CD4-positive, alpha-beta T cell treated with Interleukin-10 for 1 hour (primary cell): ENCODE data around the gene TTYH3.
A peak's percentile ranks its signal among the peaks of the same experiment; 100 is the strongest.

Experiments used
- DNase-seq: peaks from one replicate; pipeline ENCODE4 v3.0.0-alpha.2; 2020

TTYH3 gene

DNA sequence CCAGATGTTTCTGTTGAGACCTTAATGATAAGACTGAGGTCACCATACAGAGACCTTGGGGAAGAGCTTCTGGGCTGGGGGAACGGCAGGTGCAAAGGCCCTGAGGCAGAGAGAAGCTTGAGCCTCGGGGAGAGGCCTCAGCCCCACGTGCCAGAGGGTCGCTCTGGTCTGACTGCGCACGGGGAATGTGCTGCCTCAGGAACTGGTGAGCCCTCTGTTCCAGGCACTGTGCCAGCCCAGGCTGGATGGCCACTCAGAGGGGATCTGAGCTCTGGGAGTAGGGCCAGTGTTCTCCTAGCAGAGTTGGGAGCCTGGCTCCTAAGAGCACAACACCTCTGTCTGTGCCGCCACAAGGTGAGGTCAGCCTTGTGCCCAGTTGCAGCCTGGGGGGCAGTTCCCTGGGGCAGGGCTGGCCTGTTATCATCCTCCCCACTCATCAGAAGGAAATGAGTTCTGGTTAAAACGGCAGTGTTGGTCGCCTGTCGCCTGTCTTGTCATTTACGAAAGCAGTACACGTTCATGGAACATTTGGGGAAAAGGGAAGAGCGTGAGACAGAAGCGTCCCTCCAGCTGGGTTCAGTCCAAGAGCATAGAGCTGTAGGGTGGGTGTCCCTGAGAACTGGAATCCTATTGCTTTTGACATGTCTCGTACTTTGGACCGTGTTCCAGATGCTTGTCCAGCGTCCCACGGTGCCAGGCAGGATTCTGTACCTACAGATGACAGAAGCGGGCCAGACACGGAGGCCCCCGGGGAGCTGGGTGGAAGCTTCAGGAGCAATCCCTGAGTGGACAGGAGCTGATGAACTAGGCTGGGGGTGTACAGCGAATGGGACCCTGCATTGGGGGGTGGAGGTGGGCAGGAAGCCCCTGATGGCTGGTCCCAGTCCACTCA lies 4.3 kb downstream of the TTYH3 start:
- no peak for DNase-seq

GRCh38 chr7:2637066-2637471 lies 5.3 kb downstream of the TTYH3 start:
- DNase-seq, result no peak

- no peak for DNase-seq
These were observed 5.9 kb downstream of the TTYH3 start for GRCh38 chr7:2637505-2638223.

DNA sequence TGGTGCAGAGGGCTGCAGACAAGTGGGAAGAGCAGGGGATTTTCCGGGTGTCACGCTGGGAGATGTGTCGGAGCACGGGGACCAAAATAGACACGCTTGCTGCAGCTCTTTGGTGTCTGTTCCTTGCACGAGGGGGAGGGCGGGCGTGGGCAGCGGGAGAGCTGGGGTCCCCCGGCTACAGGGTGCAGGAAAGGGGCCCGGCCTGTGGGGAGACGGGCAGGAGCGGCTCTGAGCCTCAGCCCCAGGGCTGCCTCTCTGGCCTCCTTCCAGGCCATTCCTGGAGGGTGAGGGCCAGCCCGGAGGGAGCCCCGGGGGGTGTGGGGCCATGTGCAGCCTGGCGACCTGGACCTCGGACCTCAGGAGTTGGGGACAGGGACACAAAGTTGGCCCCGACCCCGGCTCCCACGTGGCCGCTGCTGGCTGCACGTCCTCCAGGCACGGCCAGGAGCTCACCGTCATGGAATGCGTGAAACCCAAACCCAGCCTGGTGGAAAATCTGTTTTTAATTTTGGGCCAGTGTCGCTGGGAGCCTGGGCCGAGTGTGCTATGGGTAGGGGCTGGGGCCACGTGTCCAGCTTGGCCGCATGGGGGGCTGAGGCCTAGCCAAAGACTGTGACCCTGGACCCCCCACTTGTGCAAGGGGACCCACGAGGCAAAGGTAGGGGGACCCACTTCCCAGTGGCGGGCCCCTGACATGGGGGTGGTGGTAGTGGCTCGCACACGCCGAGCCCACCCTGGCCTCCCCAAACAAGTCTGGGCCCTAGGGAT lies 6.6 kb downstream of the TTYH3 start:
- DNase-seq, result no peak

DNA sequence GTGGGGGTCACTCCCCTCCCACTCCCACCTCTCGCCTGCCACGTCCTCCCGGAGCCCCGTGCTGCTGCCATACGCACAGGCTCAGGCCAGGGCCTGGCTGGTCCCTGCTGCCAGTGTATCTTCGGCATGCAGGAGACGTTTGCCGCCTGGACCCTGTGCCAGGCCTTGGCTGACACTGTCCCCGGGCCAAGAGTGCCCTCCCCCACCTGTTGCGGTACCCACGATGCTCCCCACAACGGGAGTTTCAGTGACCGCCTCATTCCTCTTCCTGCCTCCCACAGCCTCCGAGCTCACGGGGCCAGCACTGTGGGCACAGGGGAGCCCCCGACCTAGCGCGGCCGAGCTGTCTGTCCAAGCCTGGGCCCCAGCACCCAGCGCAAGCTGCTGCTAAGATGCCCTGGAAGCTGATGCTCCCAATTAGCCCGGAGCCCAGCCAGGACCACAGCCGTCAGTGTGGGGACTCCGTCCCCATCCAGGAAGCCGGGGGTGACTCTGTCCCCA lies 7.4 kb downstream of the TTYH3 start:
- no peak for DNase-seq

DNA sequence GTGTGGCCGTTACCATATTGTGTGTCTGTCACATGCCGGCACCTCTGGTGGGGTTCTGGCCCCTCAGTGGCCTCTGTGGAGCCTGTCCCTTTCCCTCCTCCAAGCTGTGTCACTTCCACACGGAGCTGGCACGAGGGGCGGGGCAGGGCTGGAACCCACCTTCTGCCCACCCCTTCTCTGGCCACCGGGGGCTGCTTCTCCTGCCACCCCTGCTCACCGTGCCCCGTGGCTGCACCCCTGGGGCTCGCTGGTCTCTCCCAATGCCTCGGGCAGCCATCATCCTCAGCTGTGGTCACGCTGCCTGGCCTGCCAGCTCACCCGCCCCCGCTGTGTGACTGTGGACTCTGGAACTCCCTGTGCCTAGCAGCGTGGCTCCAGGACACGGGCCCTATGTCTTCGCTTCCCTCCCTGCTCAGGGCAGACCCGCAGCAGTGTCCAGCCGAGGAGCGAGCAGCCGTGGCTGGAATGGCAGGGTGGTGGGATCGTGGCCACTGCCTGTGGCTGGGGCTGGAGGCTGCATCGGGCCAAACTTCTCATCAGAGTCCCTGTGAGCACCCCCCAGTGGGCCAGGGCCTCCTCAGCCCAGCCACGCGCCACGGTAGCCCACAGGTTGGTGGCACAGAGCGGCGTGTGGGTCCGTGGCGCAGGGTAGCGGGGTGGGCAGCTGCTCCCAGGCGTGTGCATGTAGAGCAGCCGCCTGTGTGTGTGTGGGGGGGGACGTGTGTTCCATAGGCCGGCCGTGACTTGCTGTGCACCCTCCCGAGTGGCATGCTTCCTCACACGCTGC lies 8.1 kb downstream of the TTYH3 start:
- DNase-seq, result no peak

DNA sequence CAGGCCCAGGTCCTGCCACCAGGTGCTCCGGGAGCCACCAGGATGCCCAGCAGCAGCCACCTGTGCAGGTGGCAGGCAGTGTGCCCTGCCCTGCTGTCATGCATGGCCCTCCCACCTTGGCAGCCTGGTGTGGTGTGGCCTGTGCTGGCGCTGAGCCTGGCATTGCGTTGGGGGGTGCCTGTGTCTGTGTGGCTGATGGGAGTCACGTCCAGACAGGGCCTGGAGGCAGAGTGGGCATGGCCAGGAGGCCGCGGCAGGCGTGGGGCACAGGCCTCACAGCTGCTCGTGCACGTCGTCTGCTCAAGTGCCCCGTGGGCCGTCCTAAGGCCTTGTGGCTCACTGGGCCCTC lies 8.7 kb downstream of the TTYH3 start:
- no peak for DNase-seq

- no peak for DNase-seq
These were observed 9.1 kb downstream of the TTYH3 start for GRCh38 chr7:2640846-2641316.

DNA sequence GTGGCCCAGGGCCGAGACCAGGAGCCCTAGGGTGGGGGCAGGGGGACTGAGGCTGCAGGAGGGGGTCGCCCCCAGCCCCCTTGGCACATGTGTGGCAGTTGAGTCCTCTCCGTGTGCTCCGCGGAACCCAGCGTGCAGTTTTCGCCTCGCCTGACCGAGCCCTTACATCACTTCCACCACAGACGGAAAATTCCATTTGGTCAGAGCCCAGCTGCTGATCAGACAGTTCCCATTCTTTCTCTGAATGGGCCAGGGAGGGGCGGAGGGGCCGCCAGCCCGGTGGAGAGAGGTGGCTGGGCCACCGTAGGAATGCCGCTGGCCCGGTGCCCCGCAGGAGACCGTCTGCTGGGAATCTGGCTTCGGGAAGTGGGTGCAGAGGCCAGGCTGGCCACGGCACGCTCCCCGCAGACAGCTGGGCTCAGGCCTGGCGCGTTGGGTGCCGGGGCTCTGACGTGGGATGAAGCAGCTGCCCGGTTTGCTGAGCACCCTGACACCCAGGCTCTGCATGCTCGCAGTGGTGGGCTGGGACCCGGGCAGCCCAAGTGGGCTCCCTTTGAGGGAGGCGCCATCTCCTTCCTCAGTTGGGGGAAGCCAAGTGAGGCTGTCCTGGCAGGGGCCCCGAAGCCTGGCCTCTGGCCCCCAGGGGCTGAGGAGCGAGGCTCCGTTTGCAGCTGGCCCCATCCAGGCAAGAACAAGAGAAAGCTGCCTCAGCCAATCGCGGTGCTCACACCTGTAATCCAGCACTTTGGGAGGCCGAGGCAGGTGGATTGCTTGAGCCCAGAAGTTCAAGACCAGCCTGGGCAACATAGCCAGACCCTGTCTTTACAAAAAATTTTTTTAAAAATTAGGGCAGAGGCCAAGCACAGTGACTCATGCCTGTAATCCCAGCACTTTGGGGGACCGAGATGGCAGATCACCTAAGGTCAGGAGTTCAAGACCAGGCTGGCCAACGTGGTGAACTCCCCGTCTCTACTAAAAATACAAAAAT lies 9.9 kb downstream of the TTYH3 start:
- DNase-seq, result no peak

DNA sequence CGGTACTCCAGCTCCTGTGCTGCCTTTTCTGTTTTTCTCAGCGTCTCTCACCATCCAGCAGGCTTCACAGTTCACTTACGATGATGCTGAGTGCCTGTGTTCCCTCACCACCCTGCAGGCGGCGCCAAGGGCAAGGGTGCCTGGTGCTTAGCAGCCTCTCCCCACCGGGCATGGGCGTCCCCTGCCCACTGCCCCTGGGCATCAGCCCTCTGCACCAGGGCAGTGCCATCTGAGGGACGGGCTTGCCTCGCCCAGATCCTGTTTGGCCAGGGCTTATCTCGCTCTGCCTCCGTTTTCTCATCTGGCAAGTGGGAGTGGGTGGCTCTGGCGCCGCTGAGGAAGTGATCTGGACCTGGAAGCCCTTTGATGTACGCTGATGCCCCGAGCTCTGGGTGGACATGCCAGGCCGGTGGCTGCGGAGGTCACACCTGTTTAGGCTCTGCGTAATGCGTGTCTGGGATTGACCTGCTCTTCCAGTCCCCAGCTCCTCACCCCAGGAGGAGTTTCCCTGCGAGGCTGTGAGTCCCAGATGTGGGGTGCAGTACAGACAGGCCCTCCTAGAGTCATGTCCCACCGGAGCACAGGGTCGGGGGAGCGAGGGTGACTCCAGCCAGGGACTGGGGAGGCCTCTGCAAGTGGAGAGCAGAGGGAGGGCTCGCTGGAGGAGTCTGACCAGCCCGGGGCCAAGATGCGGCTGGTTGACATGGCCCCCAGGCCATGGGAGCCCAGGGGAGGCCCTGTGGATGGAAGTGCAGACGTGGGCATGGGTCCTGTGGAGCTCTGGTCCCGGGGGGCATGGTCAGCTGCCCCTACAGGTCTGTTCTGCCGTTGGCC lies 11.8 kb downstream of the TTYH3 start:
- DNase-seq, result no peak

GRCh38 chr7:2644220-2644561 lies 12.4 kb downstream of the TTYH3 start:
- no peak for DNase-seq

GRCh38 chr7:2644562-2645273 lies 12.9 kb downstream of the TTYH3 start:
- DNase-seq, result no peak

DNA sequence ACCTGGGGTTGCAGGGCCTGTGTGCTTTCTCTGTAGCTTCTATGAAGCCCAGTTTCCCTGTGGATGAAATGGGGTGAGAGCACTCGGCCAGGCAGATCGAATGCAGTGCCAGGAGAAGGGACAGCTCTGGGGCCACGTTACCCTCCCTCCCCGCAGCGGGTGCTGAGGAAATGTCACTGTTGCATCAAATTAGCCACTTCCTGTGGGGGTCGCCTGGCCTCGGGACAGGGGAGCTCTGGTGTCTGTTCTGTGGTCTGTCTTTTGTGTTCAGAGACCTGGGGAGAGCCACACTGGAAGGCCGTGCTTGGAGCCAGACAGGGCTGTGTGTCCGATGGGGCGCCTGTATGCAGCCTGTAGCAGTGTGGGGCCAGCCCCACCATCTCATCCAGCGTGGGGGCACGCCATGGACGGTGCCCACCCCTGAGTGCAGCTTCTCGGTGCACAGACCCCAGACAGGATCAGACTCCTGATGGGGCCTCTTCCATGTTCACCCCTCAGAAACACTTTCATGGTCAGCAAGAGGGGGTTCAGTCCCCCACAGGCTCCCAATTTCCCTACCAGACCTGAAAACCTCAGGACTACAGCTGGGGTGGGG lies 13.6 kb downstream of the TTYH3 start:
- DNase-seq, result peak; percentile 48

DNA sequence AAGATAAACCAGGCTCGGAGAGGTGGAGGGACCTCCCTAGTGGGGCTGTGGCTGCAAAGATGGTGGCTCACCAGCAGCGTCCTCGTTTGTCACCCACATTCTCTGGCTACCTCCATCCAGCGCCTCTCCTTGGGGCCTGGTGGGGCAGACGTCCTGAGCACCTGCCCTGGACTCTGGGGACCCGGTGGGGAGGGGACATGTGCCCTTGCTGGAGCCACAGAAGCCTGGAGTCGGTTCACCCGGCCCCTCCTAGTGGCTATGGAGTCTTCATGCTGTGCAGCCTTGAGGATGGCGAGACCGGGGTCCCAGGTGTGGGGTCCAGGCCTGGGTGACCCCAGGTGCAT lies 14.5 kb downstream of the TTYH3 start:
- DNase-seq, result no peak

GRCh38 chr7:2646680-2647571 lies 15.1 kb downstream of the TTYH3 start:
- DNase-seq, result no peak

- DNase-seq, result no peak
These were observed 15.9 kb downstream of the TTYH3 start for GRCh38 chr7:2647594-2648172.

- DNase-seq, result no peak
These were observed 17.5 kb downstream of the TTYH3 start for GRCh38 chr7:2649139-2649838.
